Measurements from ENCODE around the gene PWP2. TPM values are rescaled to one million over a fixed set of nuclear protein-coding genes. Genes with fewer than 3 reads are reported as not detected.
"Not testable (repeated sequence)": the region's sequence is repeated elsewhere in the genome, so short reads cannot be mapped to it uniquely, and the experiment has no call there.

Gene PWP2
- total RNA-seq: 10 to 100 TPM in 2 of 6 donors, 1 to 10 TPM in 4; 2.0 to 15.7 (median 3.1) TPM

GRCh38 chr21:44107026-44107501 is at the start of gene PWP2:
Gene PWP2 (plus strand): TSS chr21:44107399. CDS start chr21:44107417, 18 bp downstream.
- H3K36me3 ChIP-seq, H3K27ac ChIP-seq, H3K4me1 ChIP-seq, H3K27me3 ChIP-seq, H3K9me3 ChIP-seq: not testable (repeated sequence)
- ATAC-seq (ENCODE audit: low FRiP score in 2 of 2) (peak; percentile 94 to 99), DNase-seq (peak; percentile 23 to 87)
- peak within 1 kb of the TSS in 3 of 4 donors; percentile 42 to 52 (median 48) for H3K4me3 ChIP-seq
- no CpG with 5 or more reads among the region's 66 CpGs for WGBS, 2 donors

GRCh38 chr21:44057960-44058651 is 49.1 kb upstream of the PWP2 start:
- Histone ChIP-seq H3K4me3 (no peak overlapping the region), H3K36me3 (peaks cover 16 to 83% (median 27%) of the 10 kb centered on the region in 4 donors), H3K9me3 (no peaks in the 10 kb centered on the region), H3K27ac (no peak overlapping the region), H3K27me3 (no peaks in the 10 kb centered on the region), H3K4me1 (peaks cover 0 to 8% (median 3%) of the 10 kb centered on the region in 4 donors)
- WGBS, 2 donors: 91 to 92% methylated on average over 15 of the region's 15 CpGs
- ATAC-seq (ENCODE audit: low FRiP score in 2 of 2): peak in 1 of 2 donors; percentile 12
- no peak for DNase-seq
- TF ChIP-seq EP300 (IDR thresholded peaks at IDR 0.05): no peak
- TF ChIP-seq POLR2A (IDR thresholded peaks at IDR 0.05): no peak
- no peak for TF ChIP-seq CTCF (IDR thresholded peaks at IDR 0.05)
- TF ChIP-seq POLR2AphosphoS5 (IDR thresholded peaks at IDR 0.05): no peak

GRCh38 chr21:44058652-44058964 is 48.6 kb upstream of the PWP2 start:
- H3K27me3 ChIP-seq: no peaks in the 10 kb centered on the region
- H3K4me3 ChIP-seq: no peak overlapping the region
- peaks cover 0 to 7% (median 3%) of the 10 kb centered on the region in 4 donors for H3K4me1 ChIP-seq
- no peak for TF ChIP-seq POLR2A (IDR thresholded peaks at IDR 0.05)
- TF ChIP-seq EP300 (IDR thresholded peaks at IDR 0.05): no peak
- TF ChIP-seq POLR2AphosphoS5 (IDR thresholded peaks at IDR 0.05): no peak
- TF ChIP-seq CTCF (IDR thresholded peaks at IDR 0.05): no peak
- no peak for ATAC-seq (ENCODE audit: low FRiP score in 2 of 2)
- peaks cover 21 to 84% (median 32%) of the 10 kb centered on the region in 4 donors for H3K36me3 ChIP-seq
- WGBS, 2 donors: 86 to 93% methylated on average over 12 of the region's 12 CpGs
- H3K27ac ChIP-seq: no peak overlapping the region
- H3K9me3 ChIP-seq: no peaks in the 10 kb centered on the region
- no peak for DNase-seq

- H3K4me1 ChIP-seq: peaks cover 0 to 7% (median 3%) of the 10 kb centered on the region in 4 donors
- 90 to 93% methylated on average over 17 of the region's 17 CpGs for WGBS, 2 donors
- no peak for DNase-seq
- no peak for TF ChIP-seq POLR2A (IDR thresholded peaks at IDR 0.05)
- TF ChIP-seq EP300 (IDR thresholded peaks at IDR 0.05): no peak
- TF ChIP-seq CTCF (IDR thresholded peaks at IDR 0.05): no peak
- H3K9me3 ChIP-seq: no peaks in the 10 kb centered on the region
- H3K27ac ChIP-seq: no peak overlapping the region
- H3K4me3 ChIP-seq: no peak overlapping the region
- no peak for ATAC-seq (ENCODE audit: low FRiP score in 2 of 2)
- H3K36me3 ChIP-seq: peaks cover 21 to 86% (median 36%) of the 10 kb centered on the region in 4 donors
- H3K27me3 ChIP-seq: no peaks in the 10 kb centered on the region
These were observed 48.2 kb upstream of the PWP2 start for GRCh38 chr21:44058981-44059380.

GRCh38 chr21:44059710-44060109 is 47.5 kb upstream of the PWP2 start:
- no peak for ATAC-seq (ENCODE audit: low FRiP score in 2 of 2)
- Histone ChIP-seq H3K27me3 (no peaks in the 10 kb centered on the region), H3K27ac (no peak overlapping the region), H3K9me3 (no peaks in the 10 kb centered on the region), H3K36me3 (peaks cover 21 to 93% (median 43%) of the 10 kb centered on the region in 4 donors), H3K4me3 (no peak overlapping the region), H3K4me1 (peaks cover 0 to 5% (median 0%) of the 10 kb centered on the region in 4 donors)
- no peak for DNase-seq
- WGBS, 2 donors: 88 to 90% methylated on average over 4 of the region's 4 CpGs
- TF ChIP-seq POLR2AphosphoS5 (IDR thresholded peaks at IDR 0.05): no peak
- TF ChIP-seq EP300 (IDR thresholded peaks at IDR 0.05): no peak
- no peak for TF ChIP-seq CTCF (IDR thresholded peaks at IDR 0.05)
- no peak for TF ChIP-seq POLR2A (IDR thresholded peaks at IDR 0.05)
